OCI-LY7 (cell line): ENCODE data around the gene LIMK1.

Experiments used
- CTCF ChIP-seq: fragments of 200-600 bp; sonication (generic); conservative IDR thresholded peaks from 2 replicates; pipeline ENCODE4 v1.5.1; 2014; ENCODE audit warnings: mild to moderate bottlenecking, antibody characterized with exemption, low read length, moderate library complexity, mixed read lengths
- EZH2phosphoT487 ChIP-seq: fragments of 200-600 bp; sonication (generic); IDR thresholded peaks from 2 replicates; pipeline ENCODE4 v1.6.1; 2018; ENCODE audit warnings: low read depth, borderline replicate concordance, mild to moderate bottlenecking, mixed run types, antibody characterized with exemption, low read length, moderate library complexity, mixed read lengths

GRCh38 chr7:74071121-74071520 is 12.5 kb upstream of the LIMK1 start:
- no peak for TF ChIP-seq CTCF
- TF ChIP-seq EZH2phosphoT487 = no peak
